HG03432 (cell line): ENCODE results near the gene STAU1.
A peak's percentile ranks its signal among the peaks of the same experiment; 100 is the strongest.
"Not testable (repeated sequence)": the region's sequence is repeated elsewhere in the genome, so short reads cannot be mapped to it uniquely, and the experiment has no call there.

Source experiments
- ATAC-seq: cut with Tn5 transposase; IDR thresholded peaks from one replicate; pipeline ENCODE4 v1.9.1; 2021; ENCODE audit warnings: mild to moderate bottlenecking, moderate library complexity; ENCODE audit not compliant: unreplicated experiment

STAU1 gene, protein sequence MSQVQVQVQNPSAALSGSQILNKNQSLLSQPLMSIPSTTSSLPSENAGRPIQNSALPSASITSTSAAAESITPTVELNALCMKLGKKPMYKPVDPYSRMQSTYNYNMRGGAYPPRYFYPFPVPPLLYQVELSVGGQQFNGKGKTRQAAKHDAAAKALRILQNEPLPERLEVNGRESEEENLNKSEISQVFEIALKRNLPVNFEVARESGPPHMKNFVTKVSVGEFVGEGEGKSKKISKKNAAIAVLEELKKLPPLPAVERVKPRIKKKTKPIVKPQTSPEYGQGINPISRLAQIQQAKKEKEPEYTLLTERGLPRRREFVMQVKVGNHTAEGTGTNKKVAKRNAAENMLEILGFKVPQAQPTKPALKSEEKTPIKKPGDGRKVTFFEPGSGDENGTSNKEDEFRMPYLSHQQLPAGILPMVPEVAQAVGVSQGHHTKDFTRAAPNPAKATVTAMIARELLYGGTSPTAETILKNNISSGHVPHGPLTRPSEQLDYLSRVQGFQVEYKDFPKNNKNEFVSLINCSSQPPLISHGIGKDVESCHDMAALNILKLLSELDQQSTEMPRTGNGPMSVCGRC

DNA sequence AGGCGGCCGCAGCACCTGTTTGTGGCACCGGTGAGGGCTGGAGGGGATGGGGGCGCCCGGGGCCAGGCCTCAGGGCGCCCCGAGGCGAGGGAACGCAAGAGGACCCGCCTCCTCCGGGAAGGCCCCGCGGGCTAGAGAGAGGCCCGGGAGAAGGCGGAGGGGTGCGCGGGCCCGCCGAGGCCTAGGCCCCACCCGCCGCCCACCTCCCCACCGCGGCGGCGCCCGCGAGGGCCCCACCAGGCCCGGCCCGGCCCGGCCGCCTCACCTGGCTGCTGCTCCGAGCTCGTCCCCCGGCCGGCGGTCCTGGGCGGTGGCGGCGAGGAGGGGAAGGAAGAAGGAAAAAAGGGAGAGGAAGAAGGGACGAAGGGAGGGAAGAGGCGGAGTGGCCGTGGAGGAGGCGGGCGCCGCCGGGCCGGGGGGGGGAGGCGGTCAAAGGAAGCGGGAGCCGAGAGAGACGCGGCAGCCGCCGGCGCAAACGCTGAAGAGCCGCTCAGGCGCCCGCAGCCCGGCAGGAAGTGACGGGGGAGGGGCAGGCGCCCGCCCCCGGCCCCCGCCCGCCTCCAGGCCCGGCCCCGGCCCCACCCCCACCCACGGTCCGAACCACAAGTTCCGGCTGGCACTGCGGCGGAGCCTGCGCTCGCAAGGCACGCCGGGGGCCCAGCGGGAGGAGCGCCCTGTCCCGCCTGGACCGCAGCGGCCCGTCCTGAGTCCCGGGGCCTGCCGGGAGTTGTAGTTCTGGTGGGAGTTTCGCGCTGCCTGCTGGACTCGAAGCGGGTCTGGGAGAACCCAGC lies at the start of gene STAU1:
Gene STAU1 (minus strand): TSS at position 484 of the 791 bp plus-strand sequence. CDS start 22,133 bp downstream, outside the sequence.
- ATAC-seq = peak; percentile 93

GRCh38 chr20:49237531-49237930 lies 49.4 kb upstream of the STAU1 start:
- no peak for ATAC-seq

DNA sequence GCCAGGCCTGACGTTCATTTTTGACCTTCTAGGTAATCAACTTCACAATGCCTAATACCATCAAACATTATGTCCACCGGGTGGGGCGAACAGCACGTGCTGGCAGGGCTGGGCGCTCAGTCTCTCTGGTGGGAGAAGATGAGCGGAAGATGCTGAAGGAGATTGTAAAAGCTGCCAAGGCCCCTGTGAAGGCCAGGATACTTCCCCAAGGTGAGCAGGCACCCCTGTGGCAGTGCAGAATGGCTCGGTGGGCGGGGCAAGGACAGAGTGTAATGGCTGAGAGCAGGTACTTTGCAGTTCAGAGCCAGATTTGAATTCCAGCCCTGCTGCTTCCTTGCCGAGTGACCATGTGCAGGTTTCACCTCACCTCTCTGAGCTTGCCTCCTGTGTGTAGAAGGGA lies 48.2 kb upstream of the STAU1 start:
- ATAC-seq = no peak

GRCh38 chr20:49234831-49235230 lies 46.7 kb upstream of the STAU1 start:
- ATAC-seq = no peak

- ATAC-seq = no peak
Observed at GRCh38 chr20:49233226-49233625, 45.1 kb upstream of the STAU1 start.

GRCh38 chr20:49231471-49231870 lies 43.3 kb upstream of the STAU1 start:
- ATAC-seq = no peak

DNA sequence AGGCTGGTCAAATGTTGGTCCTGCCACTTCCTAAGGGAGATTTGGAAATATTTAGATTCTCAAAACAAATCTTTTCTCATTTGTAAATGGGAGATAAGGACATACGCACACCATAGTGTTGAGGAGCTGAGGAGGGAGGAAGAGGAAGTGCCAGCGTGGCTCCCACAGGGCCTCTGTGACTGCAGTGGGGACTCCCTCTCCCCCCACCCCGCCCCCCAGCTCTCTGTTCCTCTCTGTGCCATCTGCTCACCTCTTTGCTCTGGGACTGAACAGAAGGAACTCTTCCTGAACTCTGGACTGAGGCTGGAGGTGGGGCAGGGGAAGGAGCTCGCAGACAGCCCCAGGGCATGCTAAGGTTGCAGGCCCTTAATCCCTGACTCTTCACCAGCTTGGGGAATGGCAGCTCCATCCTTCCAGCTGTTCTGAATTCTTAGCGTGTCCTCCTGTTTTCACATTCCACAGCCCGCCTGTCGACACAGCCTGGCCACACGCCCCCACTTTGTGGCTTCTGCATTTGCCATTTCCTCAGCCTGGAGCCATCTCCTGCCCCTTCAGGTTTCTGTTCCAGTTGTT lies 42.5 kb upstream of the STAU1 start:
- no peak for ATAC-seq

GRCh38 chr20:49230021-49230420 lies 41.9 kb upstream of the STAU1 start:
- ATAC-seq = no peak

DNA sequence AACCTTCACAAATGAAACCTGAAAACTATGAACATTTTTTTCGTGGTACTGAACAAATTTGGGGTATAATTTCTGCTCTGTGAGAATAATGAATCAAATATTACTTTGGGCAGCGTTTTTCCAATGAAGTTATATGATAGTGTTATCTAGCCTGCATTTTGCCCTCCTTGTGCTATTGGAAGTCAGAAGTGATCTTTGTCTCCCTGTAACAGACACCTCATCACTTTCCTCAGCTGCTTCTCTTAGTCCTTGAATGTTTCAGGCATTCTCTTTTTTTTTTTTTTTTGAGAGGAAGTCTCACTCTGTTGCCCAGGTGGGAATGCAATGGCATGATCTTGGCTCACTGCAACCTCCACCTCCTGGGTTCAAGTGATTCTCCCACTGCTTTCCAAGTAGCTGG lies 41.2 kb upstream of the STAU1 start:
- ATAC-seq = no peak

- ATAC-seq = no peak
Observed at GRCh38 chr20:49228676-49229075, 40.5 kb upstream of the STAU1 start.

- no peak for ATAC-seq
Observed at GRCh38 chr20:49225896-49226295, 37.8 kb upstream of the STAU1 start.

GRCh38 chr20:49219924-49220831 lies 32.0 kb upstream of the STAU1 start:
- ATAC-seq = no peak

DNA sequence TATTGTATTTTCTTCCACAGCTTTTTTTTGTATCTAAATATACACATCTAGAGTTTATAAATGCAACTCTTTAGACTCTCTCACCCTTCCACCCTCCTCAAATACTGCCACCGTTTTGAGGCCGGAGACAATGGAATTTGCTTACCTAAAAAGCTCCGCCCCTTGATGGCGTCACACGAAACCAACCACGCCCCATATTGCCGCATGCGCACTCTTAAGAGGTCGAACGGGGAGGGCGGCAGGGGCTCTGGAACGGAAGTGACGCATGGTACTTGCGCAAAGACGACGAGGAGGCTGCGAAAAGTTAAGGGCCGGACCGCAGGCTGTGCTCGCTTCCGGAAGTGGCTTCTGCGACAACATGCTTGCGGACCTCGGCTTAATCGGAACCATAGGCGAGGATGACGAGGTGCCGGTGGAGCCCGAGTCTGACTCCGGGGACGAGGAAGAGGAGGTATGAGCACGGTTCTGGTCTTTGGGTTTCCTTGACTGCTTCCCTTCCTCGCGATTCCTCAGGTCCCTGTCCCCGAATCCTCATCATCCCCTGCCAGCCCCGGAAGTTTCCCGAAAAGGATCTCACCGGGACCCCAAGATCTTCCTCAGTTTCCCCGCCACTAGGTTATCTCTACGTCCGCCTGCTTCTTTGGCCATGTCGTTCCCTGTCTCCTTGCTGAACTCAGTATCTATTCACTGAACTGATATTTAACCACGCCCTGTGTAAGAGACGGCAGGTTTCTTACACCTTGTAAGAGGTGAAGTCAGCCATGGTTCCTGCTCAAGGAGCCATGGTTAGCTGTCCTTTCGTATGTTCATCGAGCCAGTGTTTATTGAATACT lies 31.2 kb upstream of the STAU1 start, which contains the start of gene DDX27:
Gene DDX27 (plus strand): TSS at position 326 of the 833 bp plus-strand sequence. CDS start 33 bp downstream, at position 359.
- peak; percentile 93 for ATAC-seq

DNA sequence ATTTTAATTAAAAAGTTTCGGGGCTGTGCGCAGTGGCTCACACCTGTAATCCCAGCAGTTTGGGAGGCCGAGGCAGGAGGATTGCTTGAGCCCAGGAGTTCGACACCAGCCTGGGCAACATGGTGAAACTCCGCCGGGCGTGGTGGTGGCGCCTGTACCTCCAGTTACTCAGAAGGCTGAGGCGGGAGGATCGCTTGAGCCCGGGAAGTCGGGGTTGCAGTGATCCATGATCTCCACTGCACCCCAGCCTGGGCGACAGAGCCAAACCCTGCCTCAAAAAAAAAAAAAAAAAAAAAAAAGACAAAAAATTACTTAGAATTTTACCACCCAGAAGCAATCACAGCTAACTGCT lies 30.6 kb upstream of the STAU1 start:
- not testable (repeated sequence) for ATAC-seq

- peak; percentile 30 for ATAC-seq
Observed at GRCh38 chr20:49216991-49217578, 29.0 kb upstream of the STAU1 start.

DNA sequence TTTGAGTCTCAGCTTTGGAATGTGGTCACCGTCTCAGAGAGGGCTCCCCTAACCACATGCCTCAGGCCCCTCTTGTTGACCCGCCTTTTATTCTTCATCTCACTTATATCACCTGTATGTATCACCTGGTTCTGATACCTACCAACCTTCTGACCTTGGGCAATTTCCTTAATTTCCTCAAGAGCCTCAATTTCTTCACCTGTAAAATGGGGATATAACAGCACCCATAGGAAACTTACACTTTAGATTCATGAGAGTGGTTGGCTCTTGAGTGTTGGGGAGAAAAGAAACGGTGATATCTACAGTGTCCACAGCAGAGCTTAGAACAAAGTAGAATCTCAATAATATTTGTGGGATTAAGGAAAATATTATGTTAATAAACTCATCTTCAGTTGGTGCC lies 27.1 kb upstream of the STAU1 start:
- ATAC-seq = no peak

DNA sequence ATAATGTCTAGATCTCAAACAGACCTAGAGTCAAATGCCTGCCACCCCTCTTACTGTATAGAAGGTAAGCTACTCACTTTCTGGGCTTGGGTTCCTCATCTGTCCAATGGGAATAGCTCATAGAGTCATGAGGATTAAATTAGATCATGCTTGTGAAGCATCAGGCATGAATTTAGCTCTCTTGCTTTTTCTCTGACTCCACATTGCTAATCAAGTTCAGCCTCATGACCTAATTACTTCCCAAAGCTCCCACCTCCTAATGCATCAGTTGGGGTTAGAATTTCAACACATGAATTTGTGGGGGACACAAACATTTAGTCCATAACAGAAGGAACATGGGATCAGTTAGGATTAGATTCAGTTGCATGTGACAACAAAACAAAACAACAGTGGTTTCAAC lies 26.4 kb upstream of the STAU1 start:
- ATAC-seq = no peak

- ATAC-seq = no peak
Observed at GRCh38 chr20:49210757-49211110, 22.6 kb upstream of the STAU1 start.

DNA sequence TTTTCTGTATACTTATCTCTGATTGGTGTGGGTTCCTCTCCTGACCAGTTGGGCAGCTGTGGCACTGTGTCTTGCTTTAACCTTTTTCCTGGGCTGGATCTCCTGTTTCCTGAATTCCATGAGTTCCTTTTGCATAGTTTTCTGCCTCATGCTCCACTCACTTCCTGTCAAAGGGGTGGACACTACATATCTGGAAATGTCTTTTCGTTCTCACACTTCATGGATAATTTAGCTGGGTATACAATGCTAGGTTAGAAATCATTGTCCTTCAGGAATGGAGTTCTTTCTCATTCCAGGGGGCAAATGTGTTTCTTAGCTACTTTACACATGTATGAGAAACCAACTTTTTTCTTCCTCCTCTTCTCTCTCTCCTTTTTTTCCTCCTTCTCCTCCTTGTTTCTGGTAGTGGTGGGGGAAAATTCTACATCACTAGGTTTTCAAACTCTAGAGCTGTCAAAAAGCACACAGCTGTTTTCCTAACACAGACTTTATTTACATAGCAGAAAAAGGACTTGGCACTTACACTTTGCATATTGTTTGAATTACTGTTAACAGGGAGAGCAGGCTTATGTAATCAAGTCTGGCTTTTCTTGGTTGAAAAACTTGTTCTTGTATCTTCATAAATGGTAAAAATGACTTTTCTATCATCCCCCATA lies 22.1 kb upstream of the STAU1 start:
- ATAC-seq = no peak
